ENCODE measurements around the gene ZNF236.

ZNF236 gene

DNA sequence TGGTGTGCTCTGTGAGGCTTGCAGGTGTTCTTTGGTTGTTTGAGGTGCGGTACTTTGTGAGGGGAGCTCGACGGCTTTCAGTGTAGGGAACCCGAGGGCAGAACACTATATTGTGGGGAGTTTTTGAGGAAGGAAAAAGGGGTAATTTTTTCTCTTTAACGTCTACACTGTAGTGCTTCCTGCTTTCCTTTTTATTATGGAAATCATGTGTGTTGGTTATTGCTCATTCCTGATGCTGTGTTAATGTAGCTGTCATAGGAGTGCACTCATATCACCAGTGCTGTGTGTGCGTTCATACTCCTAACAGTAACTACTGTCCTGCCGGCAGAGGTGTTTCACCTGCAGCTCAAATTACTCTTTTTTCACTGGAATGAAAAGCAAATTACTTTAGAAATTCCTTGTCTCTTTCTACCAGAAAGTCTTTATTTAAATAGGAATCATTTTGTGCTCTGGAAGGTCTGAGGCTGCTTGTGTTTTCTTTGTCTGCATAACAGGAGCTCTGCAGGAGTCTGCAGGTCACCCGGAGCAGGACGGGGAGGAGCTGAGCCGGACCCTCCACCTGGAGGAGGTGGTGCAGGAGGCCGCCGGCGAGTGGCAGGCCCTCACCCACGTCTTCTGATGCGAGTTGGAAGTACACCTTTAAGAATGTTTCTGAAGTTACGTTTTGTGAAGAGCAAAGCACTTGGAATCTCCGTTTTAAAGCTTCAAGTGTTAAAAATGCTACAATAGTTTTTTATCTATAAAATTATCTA is 145.5 kb downstream of the ZNF236 start:
- peaks cover 3% of the 10 kb centered on the region for H3K36me3 ChIP-seq (ENCODE audit: insufficient read depth, insufficient read length, low read length)
- no peak overlapping the region for H3K4me3 ChIP-seq (ENCODE audit: insufficient read length, low read depth)
- H3K4me1 ChIP-seq (ENCODE audit: insufficient read depth, insufficient read length): no peaks in the 10 kb centered on the region
- peak overlapping the region; percentile 13 for H3K9ac ChIP-seq (ENCODE audit: insufficient read length, low read depth)
- H3K27me3 ChIP-seq (ENCODE audit: insufficient read depth, insufficient read length): no peaks in the 10 kb centered on the region
- TF ChIP-seq YY1 (IDR thresholded peaks at IDR 0.05; ENCODE audit: insufficient read depth, insufficient read length): no peak
- TF ChIP-seq ZNF274 (IDR thresholded peaks at IDR 0.05; ENCODE audit: low read depth, low read length): no peak
- TF ChIP-seq SUZ12 (IDR thresholded peaks at IDR 0.05; ENCODE audit: extremely low read depth, insufficient read depth, insufficient read length): no peak
- H3K9me3 ChIP-seq (ENCODE audit: insufficient read depth, low read length): no peaks in the 10 kb centered on the region
- peak; percentile 59 for DNase-seq (ENCODE audit: low read depth, low spot score)

DNA sequence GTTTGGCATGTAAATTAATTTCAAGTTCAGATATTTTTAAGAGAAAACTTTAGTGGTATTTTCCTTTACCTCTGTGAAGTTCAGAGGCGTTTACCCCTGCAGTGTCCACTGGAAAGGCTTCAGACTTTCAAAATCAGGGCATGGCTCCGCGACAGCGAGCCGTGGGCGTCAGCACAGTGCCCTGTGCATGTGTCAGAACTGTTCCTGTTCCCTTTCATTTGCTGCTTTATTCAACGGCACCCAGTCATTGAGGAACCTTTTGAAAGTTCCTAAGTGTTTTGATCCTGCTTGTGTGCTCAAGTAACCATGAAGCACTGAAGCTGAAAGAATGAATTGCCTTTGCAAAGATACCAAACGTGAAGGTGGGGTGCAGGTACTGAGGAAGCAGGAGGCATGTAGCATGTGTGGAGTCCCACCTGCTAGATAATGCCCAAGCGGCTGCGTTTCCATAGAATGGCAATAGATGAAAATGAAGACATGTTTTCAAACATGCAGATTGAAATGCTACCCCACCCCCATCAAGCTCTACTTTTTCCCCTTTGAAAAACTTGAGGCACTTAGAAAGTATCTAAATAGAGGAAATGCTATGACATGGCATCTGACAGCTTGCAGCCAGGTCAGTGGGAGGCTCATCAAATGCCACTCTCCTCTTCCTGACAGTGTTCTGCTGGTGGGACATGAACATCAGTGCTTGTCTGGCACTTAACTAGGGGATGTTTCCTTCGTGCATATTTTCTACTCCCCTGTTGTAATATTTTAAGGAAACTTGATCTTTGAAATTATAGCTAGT is 148.6 kb downstream of the ZNF236 start:
- Histone ChIP-seq H3K4me3 (ENCODE audit: insufficient read length, low read depth) (no peak overlapping the region), H3K36me3 (ENCODE audit: insufficient read depth, insufficient read length, low read length) (peaks cover 3% of the 10 kb centered on the region), H3K9me3 (ENCODE audit: insufficient read depth, low read length) (no peaks in the 10 kb centered on the region), H3K9ac (ENCODE audit: insufficient read length, low read depth) (no peak overlapping the region), H3K27me3 (ENCODE audit: insufficient read depth, insufficient read length) (no peaks in the 10 kb centered on the region), H3K4me1 (ENCODE audit: insufficient read depth, insufficient read length) (no peaks in the 10 kb centered on the region)
- no peak for TF ChIP-seq ZNF274 (IDR thresholded peaks at IDR 0.05; ENCODE audit: low read depth, low read length)
- TF ChIP-seq SUZ12 (IDR thresholded peaks at IDR 0.05; ENCODE audit: extremely low read depth, insufficient read depth, insufficient read length): no peak
- TF ChIP-seq YY1 (IDR thresholded peaks at IDR 0.05; ENCODE audit: insufficient read depth, insufficient read length): no peak
- DNase-seq (ENCODE audit: low read depth, low spot score): no peak

DNA sequence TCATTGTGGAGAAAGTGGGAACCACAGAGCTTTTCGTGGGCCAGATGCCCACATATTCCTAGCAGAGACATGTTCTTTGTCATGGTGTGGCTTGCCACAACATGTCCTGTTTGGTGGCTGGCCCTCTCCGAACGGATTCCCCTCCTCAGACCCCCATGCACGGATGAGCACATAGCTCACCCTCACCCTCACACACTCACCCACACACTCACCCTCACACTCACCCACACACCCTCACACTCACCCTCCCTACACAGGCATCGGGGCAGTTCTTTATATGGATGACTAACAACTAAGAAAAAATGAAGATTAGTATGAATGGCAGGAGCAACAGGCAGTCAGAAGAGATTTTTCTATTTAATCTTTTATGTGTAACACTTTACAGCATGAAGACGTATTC is 149.9 kb downstream of the ZNF236 start:
- no peaks in the 10 kb centered on the region for H3K4me1 ChIP-seq (ENCODE audit: insufficient read depth, insufficient read length)
- TF ChIP-seq YY1 (IDR thresholded peaks at IDR 0.05; ENCODE audit: insufficient read depth, insufficient read length) (no peak), ZNF274 (IDR thresholded peaks at IDR 0.05; ENCODE audit: low read depth, low read length) (no peak)

DNA sequence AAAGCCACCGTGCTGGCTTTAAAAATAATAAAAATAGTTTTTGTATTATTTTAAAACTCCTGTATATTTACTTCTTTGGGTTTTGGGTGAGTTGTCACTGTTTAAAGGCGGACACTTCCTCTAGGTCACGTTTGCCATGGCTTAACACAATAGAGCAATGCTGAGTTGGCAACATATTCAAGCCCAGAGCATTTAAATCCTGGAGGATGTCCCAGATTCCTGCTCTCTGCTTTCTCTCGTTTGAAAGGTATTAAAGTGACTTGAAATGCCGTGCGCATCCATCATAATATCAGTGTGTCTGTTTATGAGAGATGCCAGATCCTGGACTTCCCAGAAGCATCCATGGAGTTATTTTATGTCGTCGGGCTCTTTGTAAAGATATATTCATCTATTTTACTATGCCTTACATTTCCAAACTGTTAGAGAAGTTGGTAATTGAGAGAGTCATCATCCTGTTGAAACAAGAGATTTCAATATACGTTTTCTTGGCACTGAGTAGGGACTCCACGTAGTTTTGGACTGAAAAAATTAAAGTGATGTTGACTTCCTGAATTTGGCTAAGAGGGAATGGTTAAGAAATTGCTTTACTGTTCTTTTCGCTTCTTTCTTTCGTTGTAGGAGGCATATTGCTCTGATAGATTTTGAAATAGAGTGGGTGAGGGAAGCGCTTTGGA is 150.6 kb downstream of the ZNF236 start:
- Histone ChIP-seq H3K9ac (ENCODE audit: insufficient read length, low read depth) (no peak overlapping the region), H3K27me3 (ENCODE audit: insufficient read depth, insufficient read length) (no peaks in the 10 kb centered on the region), H3K36me3 (ENCODE audit: insufficient read depth, insufficient read length, low read length) (no peaks in the 10 kb centered on the region), H3K4me1 (ENCODE audit: insufficient read depth, insufficient read length) (no peaks in the 10 kb centered on the region), H3K4me3 (ENCODE audit: insufficient read length, low read depth) (no peak overlapping the region), H3K9me3 (ENCODE audit: insufficient read depth, low read length) (no peaks in the 10 kb centered on the region)
- TF ChIP-seq ZNF274 (IDR thresholded peaks at IDR 0.05; ENCODE audit: low read depth, low read length): no peak
- TF ChIP-seq SUZ12 (IDR thresholded peaks at IDR 0.05; ENCODE audit: extremely low read depth, insufficient read depth, insufficient read length): no peak
- no peak for TF ChIP-seq YY1 (IDR thresholded peaks at IDR 0.05; ENCODE audit: insufficient read depth, insufficient read length)
- DNase-seq (ENCODE audit: low read depth, low spot score): no peak

More for the DNA sequence above, 149.9 kb downstream of the ZNF236 start:
- Histone ChIP-seq H3K27me3 (ENCODE audit: insufficient read depth, insufficient read length) (no peaks in the 10 kb centered on the region), H3K9me3 (ENCODE audit: insufficient read depth, low read length) (no peaks in the 10 kb centered on the region), H3K9ac (ENCODE audit: insufficient read length, low read depth) (no peak overlapping the region), H3K4me3 (ENCODE audit: insufficient read length, low read depth) (no peak overlapping the region), H3K36me3 (ENCODE audit: insufficient read depth, insufficient read length, low read length) (no peaks in the 10 kb centered on the region)
- no peak for DNase-seq (ENCODE audit: low read depth, low spot score)

DNA sequence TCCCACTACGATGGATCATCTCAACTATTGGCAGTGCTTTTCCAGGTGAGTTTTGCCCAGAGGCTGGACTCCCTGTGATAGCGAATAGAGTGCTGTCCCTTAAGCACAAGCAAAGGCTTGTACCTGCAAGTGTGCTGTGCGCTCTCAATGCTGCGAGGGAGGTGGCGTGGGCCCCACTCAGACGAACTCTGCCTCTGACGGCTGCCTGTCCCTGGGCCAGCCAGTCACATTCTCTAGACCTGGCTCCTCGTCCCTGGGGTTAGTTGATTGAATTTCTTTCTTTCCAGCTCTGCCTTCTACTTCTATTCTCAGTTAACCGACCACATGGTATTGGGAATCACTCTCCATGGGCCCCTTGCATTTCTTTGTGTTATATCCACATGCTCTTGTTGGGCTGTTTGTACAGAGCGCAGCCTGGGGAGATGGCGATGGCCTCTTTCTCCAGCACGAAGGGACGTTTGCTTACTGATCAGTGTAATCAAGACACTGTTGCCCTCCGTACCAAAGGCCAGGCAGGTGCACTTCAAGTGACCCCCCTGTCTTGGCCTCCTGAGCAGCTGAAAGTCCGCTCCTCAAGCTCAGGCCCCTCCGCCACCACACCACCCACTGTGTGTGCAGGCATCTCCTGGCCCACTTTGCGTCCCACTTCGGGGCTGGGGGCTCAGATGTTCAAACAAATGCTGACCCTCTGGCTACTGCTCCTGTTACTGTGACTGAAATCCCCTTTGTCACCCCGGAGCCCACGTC is 151.3 kb downstream of the ZNF236 start:
- H3K36me3 ChIP-seq (ENCODE audit: insufficient read depth, insufficient read length, low read length): no peaks in the 10 kb centered on the region
- no peak overlapping the region for H3K9ac ChIP-seq (ENCODE audit: insufficient read length, low read depth)
- H3K27me3 ChIP-seq (ENCODE audit: insufficient read depth, insufficient read length): no peaks in the 10 kb centered on the region
- H3K4me3 ChIP-seq (ENCODE audit: insufficient read length, low read depth): no peak overlapping the region
- no peaks in the 10 kb centered on the region for H3K9me3 ChIP-seq (ENCODE audit: insufficient read depth, low read length)
- no peak for TF ChIP-seq YY1 (IDR thresholded peaks at IDR 0.05; ENCODE audit: insufficient read depth, insufficient read length)
- TF ChIP-seq SUZ12 (IDR thresholded peaks at IDR 0.05; ENCODE audit: extremely low read depth, insufficient read depth, insufficient read length): no peak
- TF ChIP-seq ZNF274 (IDR thresholded peaks at IDR 0.05; ENCODE audit: low read depth, low read length): no peak
- no peaks in the 10 kb centered on the region for H3K4me1 ChIP-seq (ENCODE audit: insufficient read depth, insufficient read length)
- no peak for DNase-seq (ENCODE audit: low read depth, low spot score)

DNA sequence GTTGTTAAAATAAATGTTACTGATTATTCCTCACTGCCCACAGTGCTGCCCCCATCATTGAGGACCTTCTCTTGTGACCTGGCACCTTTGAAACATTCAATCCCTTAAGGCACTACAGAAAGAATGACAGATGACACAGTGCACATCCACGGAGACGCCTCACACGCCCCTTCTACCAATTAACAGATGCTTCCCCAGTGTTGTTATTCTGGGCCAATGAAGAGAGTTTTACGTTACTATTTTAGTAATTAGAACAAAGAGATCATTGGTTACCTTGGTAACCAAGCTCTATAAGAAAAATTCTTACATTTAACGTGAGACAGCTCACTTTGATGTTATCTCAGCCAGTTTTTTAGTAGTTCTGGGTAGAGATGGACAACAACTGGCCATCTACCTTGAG is 152.0 kb downstream of the ZNF236 start:
- Histone ChIP-seq H3K4me1 (ENCODE audit: insufficient read depth, insufficient read length) (no peaks in the 10 kb centered on the region), H3K9me3 (ENCODE audit: insufficient read depth, low read length) (no peaks in the 10 kb centered on the region), H3K27me3 (ENCODE audit: insufficient read depth, insufficient read length) (no peaks in the 10 kb centered on the region), H3K36me3 (ENCODE audit: insufficient read depth, insufficient read length, low read length) (no peaks in the 10 kb centered on the region), H3K4me3 (ENCODE audit: insufficient read length, low read depth) (no peak overlapping the region), H3K9ac (ENCODE audit: insufficient read length, low read depth) (no peak overlapping the region)
- TF ChIP-seq YY1 (IDR thresholded peaks at IDR 0.05; ENCODE audit: insufficient read depth, insufficient read length) (no peak), SUZ12 (IDR thresholded peaks at IDR 0.05; ENCODE audit: extremely low read depth, insufficient read depth, insufficient read length) (no peak), ZNF274 (IDR thresholded peaks at IDR 0.05; ENCODE audit: low read depth, low read length) (no peak)
- DNase-seq (ENCODE audit: low read depth, low spot score): no peak

Measured in NT2/D1 (cell line).